Spinal cord (tissue), 10 donors: ENCODE data around the gene STN1. TPM values are rescaled to one million over a fixed set of nuclear protein-coding genes. Genes with fewer than 3 reads are reported as not detected.

Experiments used
- DNase-seq, 6 donors: peaks; one replicate each; pipeline versions ENCODE4 v3.0.0 to v3.0.0-alpha.2; 2013 to 2015; ENCODE audit warnings: low spot score in 6 of 6, low read depth in 4 of 6
- H3K27ac ChIP-seq: one replicate; pipeline ENCODE4 v1.5.1; 2013; ENCODE audit warnings: low read depth, low read length, control low read depth
- H3K27me3 ChIP-seq: one replicate; pipeline ENCODE4 v1.6.1; 2013; ENCODE audit warnings: low read length; ENCODE audit not compliant: control insufficient read depth, insufficient read depth
- H3K36me3 ChIP-seq: one replicate; pipeline ENCODE4 v1.6.1; 2013; ENCODE audit warnings: low read length; ENCODE audit not compliant: control insufficient read depth, insufficient read depth
- H3K4me1 ChIP-seq: one replicate; pipeline ENCODE4 v1.6.1; 2013; ENCODE audit warnings: low read length; ENCODE audit not compliant: control insufficient read depth, insufficient read depth
- H3K4me3 ChIP-seq: one replicate; pipeline ENCODE4 v1.5.1; 2013; ENCODE audit warnings: low read depth, low read length, control low read depth
- H3K9me3 ChIP-seq: one replicate; pipeline ENCODE4 v1.6.1; 2013; ENCODE audit warnings: low read length; ENCODE audit not compliant: control insufficient read depth, insufficient read depth
- WGBS: methylation state at CpG from one replicate; pipeline ENCODE4 v1.1.5; 2013; ENCODE audit warnings: missing lambda C conversion rate; ENCODE audit not compliant: insufficient coverage; 5-methylcytosine and 5-hydroxymethylcytosine counted together
- polyA plus RNA-seq, 2 donors: library from polyadenylated mRNA; unstranded; fragments of 120-200 nt; gene quantifications; one replicate each; pipeline ENCODE4 v1.2.1, GENCODE V29; 2013; ENCODE audit not compliant: insufficient read length in 2 of 2
- total RNA-seq, 2 donors: library from RNA; depleted of rRNA in 1 of 2; stranded (reverse); fragments of 120-200 nt in 1 of 2; fragments of >200 nt in 1 of 2; gene quantifications; one replicate each; pipeline versions ENCODE4 v1.2.3 to v1.2.4, GENCODE V29; 2013 to 2014
- donor health status: healthy.

STN1 gene
- total and polyA plus RNA-seq, 4 donors, result 12.7 to 30.9 (median 17.7) TPM

- 100% methylated on average over 1 of the region's 1 CpG for WGBS
- Histone ChIP-seq H3K4me1 (peaks cover 10% of the 10 kb centered on the region), H3K4me3 (no peak overlapping the region), H3K36me3 (no peaks in the 10 kb centered on the region), H3K27ac (no peak overlapping the region), H3K9me3 (no peaks in the 10 kb centered on the region), H3K27me3 (no peaks in the 10 kb centered on the region)
- no peak for DNase-seq
Measured at GRCh38 chr10:103919648-103920025, 1.7 kb upstream of the STN1 start.

GRCh38 chr10:103917302-103918052 lies 507 bp downstream of the STN1 start:
- peak overlapping the region; percentile 87 for H3K4me3 ChIP-seq
- WGBS, result 5% methylated on average over 29 of the region's 29 CpGs
- H3K27ac ChIP-seq, result peak overlapping the region; percentile 94
- no peaks in the 10 kb centered on the region for H3K9me3 ChIP-seq
- peaks cover 10% of the 10 kb centered on the region for H3K4me1 ChIP-seq
- no peak for DNase-seq
- no peaks in the 10 kb centered on the region for H3K27me3 ChIP-seq
- no peaks in the 10 kb centered on the region for H3K36me3 ChIP-seq

- H3K36me3 ChIP-seq, result no peaks in the 10 kb centered on the region
- H3K9me3 ChIP-seq, result no peaks in the 10 kb centered on the region
- H3K27me3 ChIP-seq, result no peaks in the 10 kb centered on the region
- peak overlapping the region; percentile 94 for H3K27ac ChIP-seq
- peak overlapping the region; percentile 87 for H3K4me3 ChIP-seq
- WGBS, result 100% methylated on average over 1 of the region's 2 CpGs
- DNase-seq, result no peak
- H3K4me1 ChIP-seq, result peaks cover 10% of the 10 kb centered on the region
Measured at GRCh38 chr10:103916876-103917275, 1.1 kb downstream of the STN1 start.

DNA sequence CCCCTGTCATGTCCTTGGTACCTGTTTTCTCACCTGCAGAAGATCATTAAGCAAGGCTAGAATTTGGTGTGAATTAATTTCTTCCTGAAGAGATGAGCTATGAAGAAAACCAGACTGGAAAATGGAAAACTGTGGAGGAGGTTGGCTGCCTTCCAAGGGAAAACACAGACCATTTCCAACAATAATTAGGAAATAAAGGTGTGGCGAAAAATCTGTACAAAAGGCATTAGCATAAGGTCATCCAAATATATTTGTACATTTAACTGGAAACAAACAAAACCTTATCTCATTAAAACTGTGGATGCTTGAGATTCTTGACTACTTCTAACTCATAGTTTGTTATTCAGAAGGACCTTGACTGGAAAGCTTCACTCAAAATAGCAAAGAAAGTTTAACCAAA lies 1.7 kb downstream of the STN1 start:
- no peak for DNase-seq
- no peak overlapping the region for H3K27ac ChIP-seq
- no peak overlapping the region for H3K4me3 ChIP-seq
- no peaks in the 10 kb centered on the region for H3K36me3 ChIP-seq
- H3K27me3 ChIP-seq, result no peaks in the 10 kb centered on the region
- peaks cover 10% of the 10 kb centered on the region for H3K4me1 ChIP-seq
- no CpG with 5 or more reads among the region's 1 CpG for WGBS
- no peaks in the 10 kb centered on the region for H3K9me3 ChIP-seq

DNA sequence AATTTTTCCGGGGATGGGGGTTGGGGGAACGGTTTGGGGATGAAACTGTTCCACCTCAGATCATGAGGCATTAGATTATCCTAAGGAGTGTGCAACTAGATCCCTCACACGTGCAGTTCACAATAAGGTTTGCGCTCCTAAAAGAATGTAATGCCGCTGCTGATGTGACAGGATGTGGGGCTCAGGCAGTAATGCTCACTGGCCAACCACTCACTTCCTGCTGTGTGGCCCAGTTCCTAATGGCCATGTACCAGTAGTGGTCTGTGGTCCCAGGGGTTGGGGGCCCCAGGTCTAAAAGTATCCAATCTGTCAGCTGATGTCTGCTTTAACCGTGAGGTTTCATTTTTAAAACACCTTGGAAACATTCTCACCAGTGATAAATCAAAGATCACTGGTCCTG lies 2.2 kb downstream of the STN1 start:
- H3K4me3 ChIP-seq, result no peak overlapping the region
- DNase-seq, result no peak
- no peaks in the 10 kb centered on the region for H3K27me3 ChIP-seq
- no peak overlapping the region for H3K27ac ChIP-seq
- no peaks in the 10 kb centered on the region for H3K36me3 ChIP-seq
- WGBS, result 88% methylated on average over 3 of the region's 6 CpGs
- no peaks in the 10 kb centered on the region for H3K9me3 ChIP-seq
- peaks cover 10% of the 10 kb centered on the region for H3K4me1 ChIP-seq

DNA sequence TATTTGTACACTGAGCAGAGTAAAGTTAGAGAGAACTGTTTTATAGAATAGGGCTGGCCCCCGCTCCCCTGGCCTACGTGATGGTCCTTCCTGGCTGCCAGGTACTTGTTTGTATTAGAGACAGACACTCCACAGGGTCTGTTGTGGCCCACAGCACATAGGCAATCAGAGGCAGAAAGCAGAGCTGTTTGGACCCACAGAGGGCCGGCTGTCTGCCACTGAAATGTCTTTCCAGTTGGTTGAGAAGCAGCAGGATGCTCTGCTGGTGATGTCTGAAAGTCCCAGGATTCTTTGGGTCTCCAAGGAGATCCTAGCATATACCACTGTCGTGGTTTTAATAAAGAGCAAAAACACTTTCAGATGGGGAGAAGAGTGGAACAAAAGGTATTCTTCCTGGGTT lies 5.2 kb downstream of the STN1 start:
- Histone ChIP-seq H3K4me3 (no peak overlapping the region), H3K4me1 (peaks cover 15% of the 10 kb centered on the region), H3K27me3 (no peaks in the 10 kb centered on the region), H3K9me3 (no peaks in the 10 kb centered on the region), H3K27ac (no peak overlapping the region), H3K36me3 (no peaks in the 10 kb centered on the region)
- DNase-seq, result no peak
- WGBS, result 68% methylated on average over 3 of the region's 4 CpGs

GRCh38 chr10:103911021-103911459 lies 6.9 kb downstream of the STN1 start:
- H3K4me1 ChIP-seq, result peaks cover 5% of the 10 kb centered on the region
- H3K4me3 ChIP-seq, result no peak overlapping the region
- no peaks in the 10 kb centered on the region for H3K36me3 ChIP-seq
- H3K27ac ChIP-seq, result no peak overlapping the region
- H3K27me3 ChIP-seq, result no peaks in the 10 kb centered on the region
- no peaks in the 10 kb centered on the region for H3K9me3 ChIP-seq
- DNase-seq, result no peak
- 85% methylated on average over 2 of the region's 3 CpGs for WGBS

- H3K27me3 ChIP-seq, result no peaks in the 10 kb centered on the region
- no peaks in the 10 kb centered on the region for H3K9me3 ChIP-seq
- no peak overlapping the region for H3K27ac ChIP-seq
- H3K4me3 ChIP-seq, result no peak overlapping the region
- H3K36me3 ChIP-seq, result no peaks in the 10 kb centered on the region
- DNase-seq, result no peak
- 83% methylated on average over 3 of the region's 4 CpGs for WGBS
- H3K4me1 ChIP-seq, result peaks cover 5% of the 10 kb centered on the region
Measured at GRCh38 chr10:103910442-103911012, 7.5 kb downstream of the STN1 start.

- 100% methylated on average over 1 of the region's 4 CpGs for WGBS
- H3K27ac ChIP-seq, result no peak overlapping the region
- H3K9me3 ChIP-seq, result no peaks in the 10 kb centered on the region
- H3K4me3 ChIP-seq, result no peak overlapping the region
- H3K27me3 ChIP-seq, result no peaks in the 10 kb centered on the region
- peak in 1 of 6 donors; percentile 59 for DNase-seq
- peaks cover 5% of the 10 kb centered on the region for H3K4me1 ChIP-seq
- no peaks in the 10 kb centered on the region for H3K36me3 ChIP-seq
Measured at GRCh38 chr10:103905441-103905840, 12.5 kb downstream of the STN1 start.

DNA sequence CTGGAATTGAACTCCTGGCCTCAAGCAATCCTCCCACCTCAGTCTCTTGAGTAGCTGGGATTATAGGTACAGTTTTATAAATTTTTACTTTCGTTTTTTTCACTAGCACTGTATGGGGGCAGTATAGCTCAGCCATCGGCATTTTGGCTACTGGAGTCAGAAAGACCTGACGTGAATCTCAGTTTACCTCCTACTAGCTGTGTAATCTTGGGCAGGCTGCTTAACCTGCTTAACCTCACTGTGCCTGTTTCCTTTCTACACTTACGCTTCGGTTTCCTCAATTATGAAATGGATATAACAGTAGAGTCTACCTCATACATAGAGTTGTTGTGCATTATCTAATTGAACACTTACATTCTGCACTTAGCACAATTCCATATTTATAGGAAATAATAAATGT lies 16.7 kb downstream of the STN1 start:
- no peaks in the 10 kb centered on the region for H3K9me3 ChIP-seq
- 80% methylated on average over 2 of the region's 5 CpGs for WGBS
- DNase-seq, result no peak
- H3K36me3 ChIP-seq, result peaks cover 9% of the 10 kb centered on the region
- no peak overlapping the region for H3K27ac ChIP-seq
- no peaks in the 10 kb centered on the region for H3K4me1 ChIP-seq
- H3K4me3 ChIP-seq, result no peak overlapping the region
- no peaks in the 10 kb centered on the region for H3K27me3 ChIP-seq
